GM19468 (cell line): ENCODE data around the gene RTL1.

Experiments used
- ATAC-seq: cut with Tn5 transposase; IDR thresholded peaks from one replicate; pipeline ENCODE4 v1.9.1; 2021; ENCODE audit warnings: mild to moderate bottlenecking, moderate library complexity, moderate number of reproducible peaks; ENCODE audit not compliant: unreplicated experiment; ENCODE audit errors: extremely low read depth

RTL1 gene

DNA sequence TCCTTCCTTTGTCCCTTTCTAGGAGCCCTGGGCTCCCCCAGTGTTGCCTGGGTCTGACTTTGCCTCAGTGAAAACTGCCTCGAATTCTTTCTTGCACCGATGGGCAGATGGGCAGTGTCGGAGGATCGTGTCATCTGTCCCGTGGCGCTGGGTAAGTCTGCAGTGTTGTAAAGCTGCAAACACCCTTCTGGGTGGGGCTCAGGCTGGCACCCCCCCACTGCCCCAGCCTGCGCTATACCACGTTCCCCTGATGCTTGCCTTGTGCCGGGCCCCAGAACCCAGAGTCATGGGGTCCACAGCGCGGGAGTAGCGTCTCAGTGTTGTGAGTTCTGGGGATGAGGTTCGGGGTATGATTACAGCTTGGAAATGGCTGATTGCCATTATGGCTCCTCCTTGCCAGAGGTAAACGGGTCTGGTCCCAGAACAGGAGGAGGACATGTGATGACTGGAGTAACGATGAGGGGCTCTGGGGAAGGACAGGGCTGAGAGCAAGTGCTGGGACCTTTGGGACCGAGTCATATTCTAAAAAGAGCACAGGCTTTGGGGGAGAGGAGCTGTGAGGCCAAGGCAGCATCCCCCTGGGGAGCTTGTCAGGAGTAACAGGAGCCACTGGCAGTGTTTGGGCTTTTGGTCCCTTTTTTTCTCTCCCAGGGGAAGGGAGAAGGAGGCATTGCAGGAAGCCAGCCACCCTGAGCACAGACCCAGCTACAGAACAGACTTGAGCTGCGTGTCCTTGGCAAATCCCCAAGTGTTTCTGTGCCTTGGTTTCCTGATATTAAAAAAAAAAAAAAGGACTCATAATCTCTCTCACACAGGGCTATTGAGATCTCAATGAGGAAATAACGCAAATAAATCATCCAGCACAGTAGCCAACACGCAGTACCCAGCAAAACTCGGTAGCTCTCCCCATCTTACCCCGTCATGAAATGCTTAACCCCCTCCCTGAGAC, 4.3 kb downstream of the RTL1 start:
- ATAC-seq: no peak

DNA sequence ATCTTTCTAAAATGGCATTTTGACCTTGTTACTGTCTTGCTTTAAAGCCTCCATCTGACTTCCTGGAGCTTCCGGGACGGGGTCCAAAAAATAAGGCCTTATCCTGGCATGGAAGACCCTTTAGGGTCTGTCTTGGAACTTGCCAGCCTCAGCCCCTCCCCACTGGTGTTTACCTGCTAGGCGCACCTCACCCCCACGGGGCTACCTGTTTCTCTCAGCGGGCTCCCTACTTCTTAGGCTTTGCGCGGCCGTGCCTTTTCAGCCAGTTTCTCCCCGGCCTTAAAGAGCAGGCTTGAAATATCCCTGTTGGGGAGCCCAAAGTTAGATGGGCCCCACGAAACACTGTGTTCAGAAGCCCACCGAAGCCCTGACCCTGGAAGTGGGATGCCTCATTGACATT, 5.1 kb downstream of the RTL1 start:
- no peak for ATAC-seq

DNA sequence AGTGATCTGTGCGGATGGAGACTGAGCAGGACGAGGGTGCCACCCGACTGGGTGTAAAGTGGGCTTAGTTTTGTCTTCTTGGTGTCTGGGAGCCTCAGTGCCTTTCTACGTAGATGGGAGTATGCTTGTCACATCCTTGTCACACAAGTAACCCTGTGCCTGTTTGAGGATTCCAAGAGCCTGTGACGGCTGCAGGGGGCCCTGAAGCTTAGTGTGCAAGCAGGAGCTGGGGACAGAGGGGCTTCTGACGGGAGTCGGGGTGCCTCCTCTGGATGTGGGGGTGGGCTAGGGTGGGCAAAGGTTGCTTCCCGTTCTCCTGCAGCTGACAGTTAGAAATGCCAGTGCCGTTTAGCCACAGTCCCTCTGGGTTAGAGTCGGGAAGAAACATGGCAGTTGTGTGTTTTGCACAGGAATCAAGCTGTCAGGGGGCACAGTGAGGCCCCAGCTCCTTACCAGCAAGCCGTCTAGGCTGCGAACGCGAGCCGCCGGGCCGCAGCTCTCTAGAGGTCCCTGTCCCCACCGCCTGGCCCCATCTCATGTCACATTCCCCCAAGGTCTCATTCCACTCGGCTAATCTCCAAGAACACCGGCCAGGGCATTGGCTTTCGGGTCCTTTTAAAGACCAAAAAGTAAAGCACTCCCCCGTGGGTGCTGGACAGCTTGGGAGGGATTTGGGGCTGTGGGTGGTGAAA, 7.0 kb downstream of the RTL1 start:
- ATAC-seq: no peak

DNA sequence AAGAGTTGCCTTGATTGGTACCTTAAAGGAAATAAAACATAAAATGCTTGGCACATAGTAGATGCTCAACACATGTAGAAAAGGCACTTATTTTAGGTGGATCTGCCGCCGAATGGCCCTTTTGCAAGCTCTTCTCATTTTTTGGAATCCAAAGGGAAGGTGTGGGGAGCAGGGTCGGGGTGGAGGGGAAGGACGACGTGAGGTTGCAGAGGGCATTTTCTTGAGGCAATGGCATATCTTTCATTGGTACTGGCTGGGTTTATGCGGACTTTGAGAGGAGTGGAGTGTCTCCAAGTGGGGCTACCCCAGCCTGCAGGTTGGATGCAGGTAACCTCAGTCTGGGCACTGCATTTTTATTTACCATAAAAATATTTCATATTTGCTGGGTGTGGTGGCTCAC, 8.1 kb downstream of the RTL1 start:
- no peak for ATAC-seq

DNA sequence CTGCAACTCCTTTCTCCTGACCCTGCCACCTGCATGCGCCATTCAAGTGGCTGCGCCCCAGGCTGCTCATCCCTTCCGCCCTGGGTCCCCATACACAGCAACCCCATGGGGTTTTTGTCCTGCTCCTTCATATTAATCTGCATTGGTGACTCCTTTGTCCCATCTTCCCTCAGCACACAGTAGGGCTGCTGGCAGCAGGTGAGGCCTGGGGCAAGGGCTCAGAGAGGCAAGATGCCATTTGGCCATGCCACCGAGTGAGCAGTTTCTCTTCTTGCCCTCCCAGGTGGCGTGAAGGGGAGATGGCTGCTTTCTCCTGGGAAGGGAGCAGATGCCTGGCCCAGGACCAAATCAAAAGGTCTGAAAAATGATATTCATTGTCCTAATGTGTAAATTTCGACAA, 9.1 kb downstream of the RTL1 start:
- no peak for ATAC-seq

DNA sequence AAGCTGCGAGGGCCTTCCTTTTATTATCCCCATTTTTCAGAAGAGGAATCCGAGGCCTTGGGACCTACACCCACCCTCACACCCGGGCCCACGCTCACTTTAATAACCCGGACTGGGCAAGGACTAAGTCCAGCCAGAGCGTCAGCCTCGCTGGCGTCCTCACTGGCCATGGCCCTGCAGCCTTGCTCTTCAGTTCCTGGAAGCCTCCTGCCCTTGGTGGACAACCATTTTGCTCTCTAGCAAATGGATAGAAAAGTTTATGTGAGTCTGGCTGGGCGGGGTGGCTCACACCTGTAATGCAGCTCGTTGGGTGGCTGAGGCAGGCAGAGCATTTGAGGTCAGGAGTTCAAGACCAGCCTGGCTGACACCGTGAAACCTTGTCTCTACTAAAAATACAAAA, 9.8 kb downstream of the RTL1 start:
- ATAC-seq: no peak

DNA sequence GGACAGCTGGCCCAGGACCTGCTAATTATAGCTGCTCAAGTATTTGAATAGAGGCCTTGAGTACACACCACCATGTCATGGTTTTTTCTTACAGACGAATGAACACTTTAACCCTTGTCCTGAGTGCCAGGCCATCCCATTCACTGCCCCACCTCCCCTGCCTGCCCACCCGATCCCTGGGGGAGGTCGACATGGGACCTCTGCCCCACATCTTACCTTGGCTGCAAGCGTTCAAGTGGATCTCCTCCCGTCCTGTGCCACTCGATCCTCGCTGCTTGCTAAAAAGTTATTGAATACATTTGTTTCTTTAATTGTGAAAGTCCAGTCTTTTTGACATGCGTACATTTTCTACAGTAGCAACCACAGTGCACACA, 10.3 kb downstream of the RTL1 start:
- ATAC-seq: no peak

DNA sequence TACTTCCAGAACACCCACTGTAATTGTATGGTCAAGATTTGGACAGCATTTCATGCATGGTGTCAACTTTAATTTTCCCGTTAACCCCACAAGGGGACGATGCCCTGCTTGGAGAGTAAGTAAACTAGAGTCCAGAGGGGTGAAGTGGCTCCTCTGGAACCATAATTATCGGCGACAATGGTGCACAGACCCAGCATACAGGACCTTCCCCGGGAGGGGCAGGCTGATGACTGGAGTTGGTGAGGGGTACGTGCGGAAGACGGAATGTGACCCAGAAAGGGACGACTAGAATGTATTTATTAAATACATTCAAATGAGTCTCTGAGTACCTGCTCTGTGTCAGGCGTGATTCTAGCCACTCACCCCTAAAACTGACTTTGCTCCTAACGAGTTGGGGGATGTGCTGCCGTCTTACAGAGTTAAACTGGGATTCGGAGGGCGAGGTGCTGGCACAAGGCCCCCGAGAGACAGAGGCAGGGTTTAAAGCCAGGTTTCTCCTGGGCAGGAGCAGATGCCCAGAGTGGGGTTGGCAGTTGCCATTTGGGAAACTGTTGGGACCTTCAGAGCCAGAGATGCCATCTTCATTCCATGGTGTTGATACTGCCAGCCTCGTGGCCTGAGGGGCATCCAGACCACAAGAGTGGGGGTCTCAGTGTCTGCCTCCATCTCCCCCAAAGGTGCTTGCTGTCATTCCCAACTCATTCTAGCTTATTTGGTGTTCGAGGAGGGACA, 10.9 kb downstream of the RTL1 start:
- no peak for ATAC-seq

DNA sequence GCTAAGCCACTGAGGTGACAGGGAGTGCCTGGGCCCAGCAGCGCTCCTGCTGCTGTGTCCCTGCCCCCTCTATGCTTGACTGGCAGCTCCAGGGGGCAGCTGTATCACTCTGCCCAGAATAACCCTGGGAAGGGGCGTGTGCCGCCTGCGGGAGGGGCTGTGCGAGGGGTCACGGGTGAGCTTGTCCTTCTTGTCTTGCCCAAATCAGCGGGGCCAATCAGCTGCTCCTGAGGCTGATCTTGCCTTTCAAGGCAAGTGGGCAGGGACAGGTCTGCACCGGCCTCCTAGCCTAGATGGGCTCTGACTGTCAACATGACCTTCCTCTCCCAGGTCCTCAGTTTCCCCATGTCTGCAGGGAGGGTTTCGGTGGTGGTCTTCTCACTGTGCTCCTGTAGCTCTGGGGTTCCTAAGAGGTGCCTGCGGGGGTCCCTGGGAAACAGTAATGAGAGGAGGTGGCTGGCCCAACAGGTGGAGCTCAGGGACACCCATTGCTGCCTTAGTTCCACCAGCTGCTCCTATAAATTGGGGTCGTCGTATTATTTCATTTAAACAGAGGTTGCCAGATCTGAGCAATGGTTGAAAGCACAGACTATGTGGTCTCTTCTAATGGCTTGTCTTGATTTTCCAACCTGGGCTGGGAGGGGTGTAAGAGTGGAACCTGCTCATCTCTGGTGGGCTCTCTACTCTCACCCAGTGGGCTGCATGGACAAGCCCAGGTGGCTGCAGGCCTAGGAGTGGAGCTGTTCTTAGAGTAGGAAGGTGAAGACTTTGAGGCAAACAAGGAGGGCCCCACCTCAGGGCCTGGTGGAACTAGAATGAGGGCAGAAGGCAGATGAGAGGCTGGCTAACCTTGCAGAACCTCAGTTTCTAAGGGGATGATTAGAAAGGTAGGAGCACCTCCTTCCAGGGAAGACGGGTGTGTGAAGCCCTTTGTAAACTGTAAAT, 11.7 kb downstream of the RTL1 start:
- ATAC-seq: no peak

DNA sequence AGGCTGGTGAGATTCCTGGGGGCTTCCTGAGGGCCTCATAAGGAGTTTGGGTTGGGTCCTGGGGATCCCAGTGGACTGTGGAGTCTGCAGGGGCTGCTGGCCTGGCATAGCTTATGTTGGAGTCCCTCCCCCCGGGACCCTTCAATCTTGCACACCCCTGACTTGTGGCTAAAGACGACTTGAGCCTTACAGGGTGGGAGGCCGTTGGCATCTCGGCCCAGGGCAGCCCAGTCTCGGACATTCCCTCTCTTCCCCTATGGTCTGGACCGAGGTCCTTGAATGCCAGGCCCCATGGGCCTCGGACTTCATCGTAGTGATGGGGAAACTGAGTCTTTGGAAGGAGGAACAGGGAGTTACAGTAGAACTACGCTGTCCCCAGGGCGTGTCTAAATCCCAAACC, 12.5 kb downstream of the RTL1 start:
- no peak for ATAC-seq

DNA sequence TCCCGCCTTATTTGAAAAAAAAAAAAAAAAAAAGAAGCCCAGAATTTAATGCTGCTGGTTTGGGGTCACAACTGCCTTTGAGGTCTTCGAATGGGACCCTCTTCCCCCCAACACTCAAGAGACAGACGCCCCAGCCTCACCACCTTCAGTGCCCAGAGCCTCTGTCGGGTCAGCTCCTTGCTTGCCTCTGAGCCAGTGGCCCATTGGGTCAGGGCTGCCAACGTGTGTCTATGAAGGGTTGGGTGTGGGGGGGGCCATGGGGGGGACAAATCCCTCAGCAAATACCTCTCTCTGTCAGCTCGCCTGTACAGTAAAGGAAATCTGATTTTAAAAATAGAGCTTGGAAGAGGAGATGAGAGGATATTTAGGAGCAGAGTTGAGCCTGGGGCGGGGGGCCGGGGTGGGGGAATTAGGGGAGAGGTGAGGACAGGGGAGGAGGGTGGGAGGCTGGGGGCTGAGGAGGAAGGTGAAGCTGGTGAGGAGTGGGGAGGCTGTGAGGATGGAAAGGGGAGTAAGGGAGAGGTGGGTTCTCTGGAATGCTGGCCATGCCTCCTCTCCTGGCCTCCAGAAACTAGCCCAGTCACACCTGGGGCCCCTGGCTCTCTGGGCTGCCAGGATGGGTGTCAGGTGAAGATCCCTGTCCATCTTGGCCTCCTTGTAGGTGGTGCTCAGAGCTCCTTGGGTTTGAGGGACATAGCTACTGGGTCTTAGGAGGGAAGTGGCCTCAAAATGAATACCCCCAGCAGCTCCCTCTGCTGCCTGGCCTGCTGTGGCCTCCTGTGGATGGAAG, 13.3 kb downstream of the RTL1 start:
- no peak for ATAC-seq

DNA sequence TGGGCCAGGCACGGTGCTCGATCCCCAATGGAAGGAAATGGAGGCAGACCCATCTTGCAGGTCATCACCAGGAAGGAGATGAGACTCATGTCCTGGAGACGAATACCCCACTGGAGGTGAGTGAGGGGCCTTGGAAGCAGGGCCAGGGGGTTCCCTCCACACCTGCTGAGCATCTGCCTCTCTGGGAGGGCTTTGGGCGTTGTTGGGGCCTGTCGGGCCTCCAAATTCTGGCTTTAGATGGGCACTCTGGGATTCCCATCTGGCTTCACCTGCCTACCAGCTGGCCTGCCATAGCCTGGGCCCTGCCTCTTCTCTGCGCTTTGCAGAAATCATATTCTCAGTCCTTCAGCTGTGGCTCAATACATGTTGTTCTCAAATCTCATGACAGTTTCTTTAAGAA, 13.9 kb downstream of the RTL1 start:
- ATAC-seq: no peak

DNA sequence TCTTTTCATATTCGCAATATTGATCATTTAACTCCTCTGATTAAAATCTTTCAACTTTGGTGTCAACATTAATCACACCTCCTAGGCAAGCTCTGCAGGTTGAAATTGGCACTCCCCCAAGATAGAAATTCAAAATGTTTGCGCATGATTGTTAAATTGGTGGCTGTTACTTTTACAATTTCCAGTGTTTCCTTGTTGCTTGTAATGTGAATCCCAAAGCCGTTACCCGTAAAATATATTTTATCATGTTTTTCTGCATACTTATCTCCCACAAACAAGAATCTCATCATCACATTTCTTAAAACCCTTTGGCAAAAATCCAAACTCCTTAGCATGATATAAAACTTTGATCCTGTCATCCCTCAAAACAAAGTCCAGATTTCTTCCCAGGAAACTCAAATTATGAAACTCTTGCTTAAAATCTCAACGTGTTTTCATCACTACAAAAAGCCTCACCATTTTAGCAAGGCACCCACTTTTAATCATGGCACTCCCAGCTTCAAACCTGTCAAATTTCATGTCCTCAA, 14.7 kb downstream of the RTL1 start:
- no peak for ATAC-seq

DNA sequence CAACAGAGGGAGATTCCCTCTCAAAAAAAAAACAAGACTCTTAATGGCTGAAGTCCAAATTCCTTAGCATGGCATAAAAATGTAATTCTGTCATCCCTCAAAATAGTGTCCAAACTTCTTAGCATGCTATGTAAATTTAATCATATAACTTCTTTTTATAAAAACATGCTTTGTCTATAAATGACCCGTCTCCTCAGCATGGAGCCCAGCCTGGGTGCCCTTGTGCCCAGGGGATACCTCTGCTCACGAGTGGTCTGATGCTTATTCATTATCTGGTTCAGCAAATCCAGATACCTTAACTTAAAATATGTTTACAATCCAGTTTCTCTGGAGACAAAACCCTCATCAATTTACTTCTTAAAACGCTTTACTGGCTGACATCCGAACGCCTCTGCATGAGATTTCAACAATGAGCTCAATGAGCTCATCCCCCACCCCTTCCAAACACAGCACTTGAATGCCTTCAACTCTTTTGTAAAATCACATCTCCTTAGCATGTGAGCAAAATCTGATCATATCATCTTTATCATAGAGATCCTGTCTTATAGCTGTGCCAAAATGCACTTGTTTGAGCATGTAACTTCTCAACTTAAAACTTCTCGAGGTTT, 15.7 kb downstream of the RTL1 start:
- ATAC-seq: no peak

DNA sequence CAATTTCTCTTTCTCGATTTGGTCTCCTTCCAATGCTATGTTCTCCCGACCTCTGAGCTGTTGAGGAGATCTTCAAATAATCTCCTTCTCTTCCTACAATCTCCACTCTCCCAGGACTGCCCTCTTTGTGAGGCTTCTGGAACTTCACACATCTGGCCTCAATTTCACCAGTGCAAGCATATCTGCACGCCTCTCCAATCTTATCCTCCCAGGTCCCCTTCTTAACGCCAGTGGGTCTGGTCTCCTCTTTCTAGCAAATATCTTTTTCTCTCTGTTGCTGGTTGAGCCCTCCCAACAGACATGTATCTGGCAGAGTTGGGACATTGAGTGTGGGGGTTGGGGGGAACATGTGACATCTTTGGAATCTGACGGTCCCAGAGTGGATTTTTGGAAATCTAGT, 17.9 kb downstream of the RTL1 start:
- ATAC-seq: no peak

DNA sequence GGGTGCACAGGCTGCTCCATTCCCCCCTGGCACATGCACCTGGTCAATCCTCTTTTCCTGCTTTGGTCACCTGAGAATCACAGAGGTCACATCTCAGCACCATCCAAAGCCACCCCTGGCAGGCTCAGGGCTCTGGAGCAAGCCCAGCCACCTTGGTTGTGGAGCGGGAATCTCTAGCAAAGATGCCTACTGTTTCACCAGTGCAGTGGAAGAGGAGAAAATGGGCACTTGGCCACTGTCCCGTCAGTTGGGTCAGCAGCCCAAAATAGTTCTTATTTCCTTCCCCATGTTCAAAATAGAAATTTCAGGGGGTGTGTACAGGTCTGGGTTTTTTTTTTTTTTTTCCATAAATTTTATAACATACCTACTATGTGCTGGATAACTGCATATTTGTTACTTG, 18.3 kb downstream of the RTL1 start:
- no peak for ATAC-seq

DNA sequence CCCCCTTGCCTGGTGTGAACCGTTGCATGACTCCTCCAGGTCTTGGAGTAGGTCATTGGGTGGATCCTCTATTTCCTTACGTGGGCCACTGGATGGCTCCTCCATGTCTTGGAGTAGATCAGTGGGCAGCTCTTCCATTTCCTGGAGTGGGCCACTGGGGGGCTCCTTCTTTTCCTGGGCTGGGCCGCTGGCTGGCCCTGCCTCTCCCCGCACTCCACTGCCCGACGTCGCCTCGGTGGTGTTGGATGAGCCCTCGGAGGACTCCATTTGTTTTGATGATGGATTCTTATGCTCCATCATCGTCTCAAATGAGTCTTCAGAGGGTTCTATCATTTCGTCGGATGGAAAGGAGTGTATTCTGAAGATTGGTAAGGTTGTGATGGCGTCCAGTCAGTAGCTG, 19.1 kb downstream of the RTL1 start:
- ATAC-seq: no peak

DNA sequence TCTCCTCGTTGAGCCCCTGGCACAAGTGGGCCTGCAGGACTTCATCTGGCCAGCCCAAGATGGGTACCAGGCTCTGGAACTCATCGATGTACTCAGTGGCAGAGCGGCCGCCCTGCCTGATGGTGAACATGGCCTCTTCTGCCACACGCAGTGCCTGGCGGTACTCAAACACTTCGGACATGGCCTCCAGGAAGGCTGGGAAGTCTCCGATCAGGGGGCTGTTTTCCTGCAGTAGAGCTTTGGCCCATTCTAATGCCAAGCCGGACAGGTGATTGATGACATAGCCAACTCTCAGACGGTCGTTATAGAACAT, 19.8 kb downstream of the RTL1 start:
- ATAC-seq: no peak
